ENCODE data around the gene COG2. TPM values are rescaled to one million over a fixed set of nuclear protein-coding genes. Genes with fewer than 3 reads are reported as not detected.

Gene COG2
- total and polyA plus RNA-seq, 2 of the 13 experiments (the other 11 are each of a cell fraction or from before 2014, with no cell fraction given), result 16.8 to 36.3 TPM

GRCh38 chr1:230708631-230709580 is 66.6 kb downstream of the COG2 start (continued):
- TF ChIP-seq, protein P1, sequence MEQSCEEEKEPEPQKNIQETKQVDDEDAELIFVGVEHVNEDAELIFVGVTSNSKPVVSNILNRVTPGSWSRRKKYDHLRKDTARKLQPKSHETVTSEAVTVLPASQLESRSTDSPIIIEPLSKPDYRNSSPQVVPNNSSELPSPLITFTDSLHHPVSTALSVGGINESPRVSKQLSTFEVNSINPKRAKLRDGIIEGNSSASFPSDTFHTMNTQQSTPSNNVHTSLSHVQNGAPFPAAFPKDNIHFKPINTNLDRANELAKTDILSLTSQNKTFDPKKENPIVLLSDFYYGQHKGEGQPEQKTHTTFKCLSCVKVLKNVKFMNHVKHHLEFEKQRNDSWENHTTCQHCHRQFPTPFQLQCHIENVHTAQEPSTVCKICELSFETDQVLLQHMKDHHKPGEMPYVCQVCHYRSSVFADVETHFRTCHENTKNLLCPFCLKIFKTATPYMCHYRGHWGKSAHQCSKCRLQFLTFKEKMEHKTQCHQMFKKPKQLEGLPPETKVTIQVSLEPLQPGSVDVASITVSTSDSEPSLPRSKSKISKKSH (CRISPR knock-in tag; IDR thresholded peaks at IDR 0.05; ENCODE audit: borderline replicate concordance), result peak; percentile 62
- TF ChIP-seq ZNF766 (CRISPR knock-in tag; IDR thresholded peaks at IDR 0.05; ENCODE audit: borderline replicate concordance) (no peak), GTF3A (CRISPR knock-in tag; conservative IDR thresholded peaks at IDR 0.05) (no peak), POGK (CRISPR knock-in tag; conservative IDR thresholded peaks at IDR 0.05) (peak; percentile 84), NPAS2 (CRISPR knock-in tag; IDR thresholded peaks at IDR 0.05; ENCODE audit: borderline replicate concordance) (no peak), RCOR2 (CRISPR knock-in tag; IDR thresholded peaks at IDR 0.05) (peak; percentile 78), TMF1 (CRISPR knock-in tag; IDR thresholded peaks at IDR 0.05; ENCODE audit: low read depth) (0 out of 2 replicates have a peak, but pooled peaks have one; percentile 56), HMGA1 (CRISPR knock-in tag; conservative IDR thresholded peaks at IDR 0.05) (no peak), REST (IDR thresholded peaks at IDR 0.05; ENCODE audit: borderline replicate concordance in 1 of 2, low read depth in 1 of 2, low read length in 2 of 2) (peak in 1 of 2 experiments; percentile 73; a peak in 2 of 4 replicates), NFIB (CRISPR knock-in tag; IDR thresholded peaks at IDR 0.05; ENCODE audit: borderline replicate concordance) (no peak), HOXD1 (CRISPR knock-in tag; IDR thresholded peaks at IDR 0.05) (peak; percentile 62), ZBTB20 (CRISPR knock-in tag; IDR thresholded peaks at IDR 0.05; ENCODE audit: borderline replicate concordance, low read depth) (peak; percentile 47; the same call in 1 of the 2 replicates), ZNF382 (CRISPR knock-in tag; IDR thresholded peaks at IDR 0.05; ENCODE audit: borderline replicate concordance) (no peak), HMG20A (CRISPR knock-in tag; IDR thresholded peaks at IDR 0.05; ENCODE audit: borderline replicate concordance) (peak; percentile 75; the same call in 1 of the 2 replicates), TCF7 (IDR thresholded peaks at IDR 0.05; ENCODE audit: low read depth) (peak; percentile 83), DBP (CRISPR knock-in tag; IDR thresholded peaks at IDR 0.05; ENCODE audit: not compliant biosample characterization) (no peak), ZFP37 (CRISPR knock-in tag; IDR thresholded peaks at IDR 0.05; ENCODE audit: borderline replicate concordance) (no peak; the same call in 1 of the 2 replicates)
- TF ChIP-seq, protein P2, sequence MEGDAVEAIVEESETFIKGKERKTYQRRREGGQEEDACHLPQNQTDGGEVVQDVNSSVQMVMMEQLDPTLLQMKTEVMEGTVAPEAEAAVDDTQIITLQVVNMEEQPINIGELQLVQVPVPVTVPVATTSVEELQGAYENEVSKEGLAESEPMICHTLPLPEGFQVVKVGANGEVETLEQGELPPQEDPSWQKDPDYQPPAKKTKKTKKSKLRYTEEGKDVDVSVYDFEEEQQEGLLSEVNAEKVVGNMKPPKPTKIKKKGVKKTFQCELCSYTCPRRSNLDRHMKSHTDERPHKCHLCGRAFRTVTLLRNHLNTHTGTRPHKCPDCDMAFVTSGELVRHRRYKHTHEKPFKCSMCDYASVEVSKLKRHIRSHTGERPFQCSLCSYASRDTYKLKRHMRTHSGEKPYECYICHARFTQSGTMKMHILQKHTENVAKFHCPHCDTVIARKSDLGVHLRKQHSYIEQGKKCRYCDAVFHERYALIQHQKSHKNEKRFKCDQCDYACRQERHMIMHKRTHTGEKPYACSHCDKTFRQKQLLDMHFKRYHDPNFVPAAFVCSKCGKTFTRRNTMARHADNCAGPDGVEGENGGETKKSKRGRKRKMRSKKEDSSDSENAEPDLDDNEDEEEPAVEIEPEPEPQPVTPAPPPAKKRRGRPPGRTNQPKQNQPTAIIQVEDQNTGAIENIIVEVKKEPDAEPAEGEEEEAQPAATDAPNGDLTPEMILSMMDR (CRISPR knock-in tag; IDR thresholded peaks at IDR 0.05), result peak; percentile 10; the same call in 1 of the 2 replicates
